Vagina (tissue), 2 donors: Measurements from ENCODE around the gene EDEM1.

Experiments used
- POLR2A ChIP-seq, 2 donors: fragments of 450-650 bp; IDR thresholded peaks; one replicate each; pipeline ENCODE4 v1.6.1; 2017; ENCODE audit warnings: antibody characterized with exemption in 2 of 2, mild to moderate bottlenecking in 2 of 2, moderate library complexity in 2 of 2
- POLR2AphosphoS5 ChIP-seq, 2 donors: sonication (generic); formaldehyde crosslinking; IDR thresholded peaks; one replicate each; pipeline ENCODE4 v1.9.0; 2017; ENCODE audit warnings: antibody characterized with exemption in 2 of 2, mild to moderate bottlenecking in 2 of 2, low read depth in 1 of 2; ENCODE audit not compliant: insufficient read depth in 1 of 2
- TF ChIP-seq, protein P1 (sequence below), 3 experiments: fragments of 450-650 bp in 2 of 3; fragments of 200-600 bp in 1 of 3; sonication (generic) in 1 of 3; IDR thresholded peaks; one replicate each; pipeline ENCODE4 v1.5.1; 2017 to 2019; ENCODE audit warnings: antibody characterized with exemption in 3 of 3, mild to moderate bottlenecking in 2 of 3, moderate library complexity in 2 of 3

GRCh38 chr3:5202222-5202621, 14.7 kb downstream of the EDEM1 start:
- TF ChIP-seq, protein P1, sequence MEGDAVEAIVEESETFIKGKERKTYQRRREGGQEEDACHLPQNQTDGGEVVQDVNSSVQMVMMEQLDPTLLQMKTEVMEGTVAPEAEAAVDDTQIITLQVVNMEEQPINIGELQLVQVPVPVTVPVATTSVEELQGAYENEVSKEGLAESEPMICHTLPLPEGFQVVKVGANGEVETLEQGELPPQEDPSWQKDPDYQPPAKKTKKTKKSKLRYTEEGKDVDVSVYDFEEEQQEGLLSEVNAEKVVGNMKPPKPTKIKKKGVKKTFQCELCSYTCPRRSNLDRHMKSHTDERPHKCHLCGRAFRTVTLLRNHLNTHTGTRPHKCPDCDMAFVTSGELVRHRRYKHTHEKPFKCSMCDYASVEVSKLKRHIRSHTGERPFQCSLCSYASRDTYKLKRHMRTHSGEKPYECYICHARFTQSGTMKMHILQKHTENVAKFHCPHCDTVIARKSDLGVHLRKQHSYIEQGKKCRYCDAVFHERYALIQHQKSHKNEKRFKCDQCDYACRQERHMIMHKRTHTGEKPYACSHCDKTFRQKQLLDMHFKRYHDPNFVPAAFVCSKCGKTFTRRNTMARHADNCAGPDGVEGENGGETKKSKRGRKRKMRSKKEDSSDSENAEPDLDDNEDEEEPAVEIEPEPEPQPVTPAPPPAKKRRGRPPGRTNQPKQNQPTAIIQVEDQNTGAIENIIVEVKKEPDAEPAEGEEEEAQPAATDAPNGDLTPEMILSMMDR (IDR thresholded peaks at IDR 0.05): no peak
- no peak for TF ChIP-seq POLR2A (IDR thresholded peaks at IDR 0.05)
- no peak for TF ChIP-seq POLR2AphosphoS5 (IDR thresholded peaks at IDR 0.05; ENCODE audit: insufficient read depth in 1 of 2, low read depth in 1 of 2)
